ENCODE data around the gene TP53RK. TPM values are rescaled to one million over a fixed set of nuclear protein-coding genes. Genes with fewer than 3 reads are reported as not detected.

Gene TP53RK
- total RNA-seq, 1 donor from 2014 or later: 6.0 TPM

DNA sequence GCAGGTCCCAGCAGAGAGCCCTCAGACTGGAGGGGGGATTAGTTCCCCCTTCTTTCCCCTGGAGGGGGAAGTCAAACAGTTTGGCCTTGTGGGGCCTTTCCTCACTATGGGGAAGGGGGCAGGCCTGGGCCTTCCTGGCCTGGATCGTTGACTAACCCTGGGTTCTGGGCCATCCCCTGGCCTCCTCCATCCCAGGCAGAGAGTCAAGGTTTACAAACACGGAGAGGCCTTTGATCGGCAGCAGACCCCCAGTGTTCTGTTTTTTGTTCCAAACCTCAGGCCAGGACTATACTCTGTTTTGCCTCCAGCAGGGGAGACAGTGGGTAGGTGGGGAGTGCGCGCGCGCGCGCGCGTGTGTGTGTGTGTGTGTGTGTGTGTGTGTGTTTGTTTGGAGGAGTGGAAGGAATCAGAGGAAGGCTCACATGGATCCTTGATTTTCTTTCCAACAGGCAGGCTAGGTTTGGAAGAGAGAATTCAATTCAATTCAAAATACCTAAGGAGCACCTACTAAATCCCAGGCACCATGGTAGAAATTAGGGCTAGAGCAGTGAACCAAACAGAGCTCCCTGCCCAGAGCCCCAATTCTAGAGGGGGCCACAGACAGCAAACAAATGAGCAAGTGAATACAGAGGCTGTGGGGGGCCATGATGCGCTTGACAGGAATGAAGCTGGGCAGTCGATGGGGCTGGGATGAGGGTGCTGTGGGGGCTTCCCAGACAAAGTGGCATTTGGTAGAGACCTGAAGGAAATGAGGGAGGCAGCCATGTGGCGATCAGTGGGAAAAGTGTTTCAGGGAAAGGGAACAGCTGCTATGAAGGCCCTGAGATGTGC, 14.8 kb downstream of the TP53RK start:
- TF ChIP-seq, protein P1, sequence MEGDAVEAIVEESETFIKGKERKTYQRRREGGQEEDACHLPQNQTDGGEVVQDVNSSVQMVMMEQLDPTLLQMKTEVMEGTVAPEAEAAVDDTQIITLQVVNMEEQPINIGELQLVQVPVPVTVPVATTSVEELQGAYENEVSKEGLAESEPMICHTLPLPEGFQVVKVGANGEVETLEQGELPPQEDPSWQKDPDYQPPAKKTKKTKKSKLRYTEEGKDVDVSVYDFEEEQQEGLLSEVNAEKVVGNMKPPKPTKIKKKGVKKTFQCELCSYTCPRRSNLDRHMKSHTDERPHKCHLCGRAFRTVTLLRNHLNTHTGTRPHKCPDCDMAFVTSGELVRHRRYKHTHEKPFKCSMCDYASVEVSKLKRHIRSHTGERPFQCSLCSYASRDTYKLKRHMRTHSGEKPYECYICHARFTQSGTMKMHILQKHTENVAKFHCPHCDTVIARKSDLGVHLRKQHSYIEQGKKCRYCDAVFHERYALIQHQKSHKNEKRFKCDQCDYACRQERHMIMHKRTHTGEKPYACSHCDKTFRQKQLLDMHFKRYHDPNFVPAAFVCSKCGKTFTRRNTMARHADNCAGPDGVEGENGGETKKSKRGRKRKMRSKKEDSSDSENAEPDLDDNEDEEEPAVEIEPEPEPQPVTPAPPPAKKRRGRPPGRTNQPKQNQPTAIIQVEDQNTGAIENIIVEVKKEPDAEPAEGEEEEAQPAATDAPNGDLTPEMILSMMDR (IDR thresholded peaks at IDR 0.05; ENCODE audit: borderline replicate concordance): no peak
- no peak overlapping the region for H3K4me3 ChIP-seq
- peaks cover 27% of the 10 kb centered on the region for H3K9me3 ChIP-seq (replicated peaks)
- intact Hi-C loops (cut with micrococcal nuclease): no loop called here
- H3K4me1 ChIP-seq: no peaks in the 10 kb centered on the region
- no peak for DNase-seq
- H3K27ac ChIP-seq (replicated peaks): no peak overlapping the region
- H3K27me3 ChIP-seq (ENCODE audit: low read depth): no peaks in the 10 kb centered on the region
- no peaks in the 10 kb centered on the region for H3K36me3 ChIP-seq

DNA sequence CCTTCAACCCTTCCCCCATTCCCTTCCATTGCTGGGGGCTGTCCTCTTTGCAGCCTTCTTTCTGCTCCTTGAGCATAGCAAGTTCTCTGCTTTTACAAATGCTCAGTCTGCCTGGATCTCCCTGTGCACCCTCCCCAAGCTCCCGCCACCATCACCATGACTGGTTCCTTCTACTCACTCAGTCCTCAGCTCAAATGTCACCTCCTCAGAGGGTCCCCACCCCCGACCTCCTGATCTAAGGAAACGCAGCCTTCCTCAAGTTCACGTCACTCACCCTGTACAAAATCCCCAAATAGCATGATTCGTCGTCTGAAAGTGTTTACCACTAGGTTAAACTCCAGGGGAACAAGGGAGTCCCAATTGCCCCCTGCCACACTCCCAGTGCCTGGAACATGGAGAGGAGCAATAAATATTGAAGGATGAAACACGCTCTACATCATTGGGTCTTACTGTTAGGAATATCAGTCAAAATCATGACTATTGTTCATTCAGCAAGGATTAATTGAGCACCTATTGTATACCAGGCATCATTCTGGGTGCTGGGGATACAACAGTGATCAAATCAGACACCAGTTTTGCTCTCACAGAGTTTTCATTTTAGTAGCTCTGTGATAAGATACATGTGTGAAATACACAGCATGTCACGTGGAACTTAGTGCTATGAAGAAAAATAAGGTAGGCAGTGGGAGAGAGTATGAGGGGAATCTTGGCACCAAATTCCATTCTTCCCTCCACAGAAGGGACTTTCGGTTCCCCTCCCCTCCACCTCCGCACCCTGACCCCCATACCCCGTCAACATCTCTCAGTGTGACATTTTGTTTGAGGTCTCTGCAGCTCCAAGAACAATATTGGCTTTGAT, 15.6 kb downstream of the TP53RK start:
- Histone ChIP-seq H3K4me1 (no peaks in the 10 kb centered on the region), H3K9me3 (replicated peaks) (peaks cover 27% of the 10 kb centered on the region), H3K27ac (replicated peaks) (no peak overlapping the region), H3K27me3 (ENCODE audit: low read depth) (no peaks in the 10 kb centered on the region), H3K36me3 (no peaks in the 10 kb centered on the region), H3K4me3 (no peak overlapping the region)
- intact Hi-C loops (cut with micrococcal nuclease): no loop called here
- no peak for DNase-seq
- TF ChIP-seq, protein P1 (IDR thresholded peaks at IDR 0.05; ENCODE audit: borderline replicate concordance): no peak

DNA sequence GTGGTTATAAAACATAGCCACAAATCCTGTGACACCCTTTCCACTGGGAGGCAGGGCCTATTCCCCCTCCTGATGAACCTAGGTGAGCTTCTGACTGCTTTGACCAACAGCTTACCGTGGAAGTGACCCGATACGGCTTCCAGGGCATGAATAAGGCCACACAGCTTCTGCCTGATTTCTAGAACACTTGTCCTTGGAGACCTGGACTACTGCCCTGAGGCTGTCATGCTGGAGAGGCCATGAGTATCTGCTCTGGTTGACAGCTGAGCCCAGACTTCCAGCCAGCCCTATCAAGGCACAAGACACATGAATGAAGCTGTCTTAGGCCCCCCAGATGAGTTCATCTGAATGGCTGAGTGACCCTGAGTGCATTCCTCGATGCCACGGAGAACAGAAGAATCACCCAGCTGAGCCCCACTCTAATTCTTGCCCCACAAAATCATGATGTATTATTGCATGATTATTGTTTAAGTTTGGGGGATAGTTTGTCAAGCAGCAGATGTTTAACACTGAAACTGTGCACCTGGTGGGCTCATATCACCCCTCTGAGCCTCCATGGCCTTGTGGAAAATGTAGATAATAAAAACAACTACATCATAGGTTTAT, 16.6 kb downstream of the TP53RK start:
- Histone ChIP-seq H3K27ac (replicated peaks) (no peak overlapping the region), H3K4me1 (no peaks in the 10 kb centered on the region), H3K9me3 (replicated peaks) (peaks cover 27% of the 10 kb centered on the region), H3K27me3 (ENCODE audit: low read depth) (no peaks in the 10 kb centered on the region), H3K36me3 (no peaks in the 10 kb centered on the region), H3K4me3 (no peak overlapping the region)
- no peak for DNase-seq
- TF ChIP-seq, protein P1 (IDR thresholded peaks at IDR 0.05; ENCODE audit: borderline replicate concordance): no peak
- intact Hi-C loops (cut with micrococcal nuclease): no loop called here

DNA sequence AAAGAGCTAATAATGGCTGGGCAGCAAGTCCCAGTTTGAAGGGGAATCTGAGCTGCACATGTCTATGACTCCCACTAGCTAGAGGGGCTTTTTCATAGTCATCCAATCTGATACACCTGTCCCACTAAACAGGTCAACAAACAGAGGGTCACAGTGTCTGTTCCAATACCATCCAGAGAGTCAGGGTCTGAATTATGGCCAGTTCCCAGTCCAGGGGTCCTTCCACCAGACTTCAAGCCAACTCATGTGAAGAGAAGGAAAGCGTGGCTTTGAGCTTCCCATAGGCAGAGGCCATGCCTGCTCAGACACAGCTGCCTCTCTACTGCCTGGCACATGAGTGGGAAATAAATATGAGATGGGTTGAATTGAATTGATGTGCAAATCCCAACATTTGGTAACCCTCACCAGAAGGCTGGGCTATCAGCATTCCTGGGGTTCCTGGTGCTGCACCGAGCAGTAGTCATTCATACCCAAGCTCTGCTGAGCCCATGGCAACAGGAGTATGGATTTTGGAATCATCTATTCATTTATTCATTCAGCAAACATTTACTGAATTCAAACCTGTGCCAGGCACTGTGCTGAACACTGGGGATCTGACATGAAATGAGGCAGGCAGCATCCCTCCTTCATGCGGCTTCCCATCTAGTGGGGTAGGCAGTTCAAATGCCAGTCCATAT, 17.2 kb downstream of the TP53RK start:
- intact Hi-C loops (cut with micrococcal nuclease): no loop called here
- TF ChIP-seq, protein P1 (IDR thresholded peaks at IDR 0.05; ENCODE audit: borderline replicate concordance): no peak
- H3K27me3 ChIP-seq (ENCODE audit: low read depth): no peaks in the 10 kb centered on the region
- peaks cover 27% of the 10 kb centered on the region for H3K9me3 ChIP-seq (replicated peaks)
- no peak for DNase-seq
- H3K4me3 ChIP-seq: no peak overlapping the region
- no peaks in the 10 kb centered on the region for H3K36me3 ChIP-seq
- no peak overlapping the region for H3K27ac ChIP-seq (replicated peaks)
- no peaks in the 10 kb centered on the region for H3K4me1 ChIP-seq

Measured in left ventricle myocardium inferior (tissue), 1 donor.